Tibial nerve (tissue), 4 donors: ENCODE data around the gene MBOAT2. TPM values are rescaled to one million over a fixed set of nuclear protein-coding genes. Genes with fewer than 3 reads are reported as not detected.
A peak's percentile ranks its signal among the peaks of the same experiment; 100 is the strongest.

ENCODE experiments used
- DNase-seq, 2 donors: peaks; one replicate each; pipeline ENCODE4 v3.0.0-alpha.2; 2019; ENCODE audit warnings: low spot score in 2 of 2
- H3K27ac ChIP-seq, 4 donors: fragments of 200-600 bp; sonication (generic) in 3 of 4; one replicate each; pipeline ENCODE4 v1.5.1; 2017 to 2019; ENCODE audit warnings: mild to moderate bottlenecking in 1 of 4
- H3K27me3 ChIP-seq, 2 donors: fragments of 200-600 bp; sonication (generic) in 1 of 2; one replicate each; pipeline versions ENCODE4 v1.5.1 to v1.6.0; 2017 to 2019
- H3K36me3 ChIP-seq, 3 donors: fragments of 200-600 bp; sonication (generic); one replicate each; pipeline ENCODE4 v1.5.1; 2018 to 2019
- H3K4me1 ChIP-seq, 4 donors: fragments of 200-600 bp; sonication (generic) in 3 of 4; one replicate each; pipeline ENCODE4 v1.5.1; 2017 to 2019
- H3K4me3 ChIP-seq, 4 donors: fragments of 200-600 bp; sonication (generic) in 3 of 4; one replicate each; pipeline ENCODE4 v1.5.1; 2017 to 2019; ENCODE audit warnings: mild to moderate bottlenecking in 1 of 4, moderate library complexity in 1 of 4
- H3K9me3 ChIP-seq, 4 donors: fragments of 200-600 bp; sonication (generic) in 3 of 4; one replicate each; pipeline ENCODE4 v1.5.1; 2017 to 2019
- EP300 ChIP-seq, 2 donors: sonication (generic); formaldehyde crosslinking; IDR thresholded peaks; one replicate each; pipeline ENCODE4 v1.6.1; 2017; ENCODE audit warnings: antibody characterized with exemption in 2 of 2, mild to moderate bottlenecking in 1 of 2
- POLR2A ChIP-seq, 2 donors: fragments of 450-650 bp; IDR thresholded peaks; one replicate each; pipeline ENCODE4 v1.6.1; 2017; ENCODE audit warnings: antibody characterized with exemption in 2 of 2, mild to moderate bottlenecking in 2 of 2, moderate library complexity in 2 of 2
- WGBS, 2 donors: methylation state at CpG; one replicate each; pipeline ENCODE4 v1.1.5; 2018; 5-methylcytosine and 5-hydroxymethylcytosine counted together
- total RNA-seq, 4 donors: library from RNA; depleted of rRNA; stranded (reverse); fragments of >200 nt; gene quantifications; one replicate each; pipeline ENCODE4 v1.1.0, GENCODE V29; 2016
- TF ChIP-seq, protein P1 (sequence below), 5 experiments: fragments of 200-600 bp in 3 of 5; fragments of 450-650 bp in 2 of 5; sonication (generic) in 3 of 5; IDR thresholded peaks; one replicate each; pipeline ENCODE4 v1.5.1; 2016 to 2019; ENCODE audit warnings: antibody characterized with exemption in 5 of 5, mild to moderate bottlenecking in 3 of 5, moderate library complexity in 2 of 5

Gene MBOAT2
- total RNA-seq, 4 donors from 2014 or later, result 23.7 to 56.2 (median 45.5) TPM

GRCh38 chr2:8836971-8837794, 166.3 kb downstream of the MBOAT2 start, which contains the start of gene KIDINS220:
KIDINS220 (minus strand) TSS chr2:8837613; CDS start chr2:8827093, 10,520 bp downstream.
- Histone ChIP-seq H3K36me3 (no peaks in the 10 kb centered on the region), H3K9me3 (no peaks in the 10 kb centered on the region), H3K27me3 (no peaks in the 10 kb centered on the region), H3K27ac (peak within 1 kb of the TSS; percentile 64 to 91 (median 86)), H3K4me1 (peaks cover 0 to 46% (median 21%) of the 10 kb centered on the region in 4 donors), H3K4me3 (peak within 1 kb of the TSS; percentile 66 to 99 (median 98))
- TF ChIP-seq POLR2A (IDR thresholded peaks at IDR 0.05), result peak in 1 of 2 donors; percentile 93
- TF ChIP-seq, protein P1, sequence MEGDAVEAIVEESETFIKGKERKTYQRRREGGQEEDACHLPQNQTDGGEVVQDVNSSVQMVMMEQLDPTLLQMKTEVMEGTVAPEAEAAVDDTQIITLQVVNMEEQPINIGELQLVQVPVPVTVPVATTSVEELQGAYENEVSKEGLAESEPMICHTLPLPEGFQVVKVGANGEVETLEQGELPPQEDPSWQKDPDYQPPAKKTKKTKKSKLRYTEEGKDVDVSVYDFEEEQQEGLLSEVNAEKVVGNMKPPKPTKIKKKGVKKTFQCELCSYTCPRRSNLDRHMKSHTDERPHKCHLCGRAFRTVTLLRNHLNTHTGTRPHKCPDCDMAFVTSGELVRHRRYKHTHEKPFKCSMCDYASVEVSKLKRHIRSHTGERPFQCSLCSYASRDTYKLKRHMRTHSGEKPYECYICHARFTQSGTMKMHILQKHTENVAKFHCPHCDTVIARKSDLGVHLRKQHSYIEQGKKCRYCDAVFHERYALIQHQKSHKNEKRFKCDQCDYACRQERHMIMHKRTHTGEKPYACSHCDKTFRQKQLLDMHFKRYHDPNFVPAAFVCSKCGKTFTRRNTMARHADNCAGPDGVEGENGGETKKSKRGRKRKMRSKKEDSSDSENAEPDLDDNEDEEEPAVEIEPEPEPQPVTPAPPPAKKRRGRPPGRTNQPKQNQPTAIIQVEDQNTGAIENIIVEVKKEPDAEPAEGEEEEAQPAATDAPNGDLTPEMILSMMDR (IDR thresholded peaks at IDR 0.05), result no peak
- peak in 1 of 2 donors; percentile 97 for TF ChIP-seq EP300 (IDR thresholded peaks at IDR 0.05)
- peak; percentile 84 to 85 for DNase-seq
- WGBS, 2 donors, result 0 to 1% methylated on average over 44 to 67 of the region's 67 CpGs

DNA sequence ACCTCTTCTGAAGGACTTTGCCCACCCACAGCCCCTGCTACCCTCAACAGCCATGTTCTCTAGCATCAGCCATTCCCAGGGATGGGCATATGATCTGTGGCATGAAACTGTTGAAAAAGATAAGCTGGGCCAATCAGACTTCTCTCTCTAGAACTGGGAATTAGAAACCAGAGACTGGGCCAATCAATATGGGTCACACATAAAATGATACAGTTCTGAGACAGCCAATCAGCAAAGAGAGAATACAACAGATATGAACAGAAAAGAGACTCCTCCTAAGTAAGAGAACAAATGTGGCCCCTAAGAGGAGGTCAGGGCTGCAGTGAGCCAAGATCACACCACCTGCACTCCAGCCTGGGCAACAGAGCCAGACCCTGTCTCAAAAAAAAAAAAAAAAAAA, 168.2 kb downstream of the MBOAT2 start:
- Histone ChIP-seq H3K4me1 (peaks cover 0 to 56% (median 21%) of the 10 kb centered on the region in 4 donors), H3K4me3 (peak overlapping the region in 1 of 4 donors; percentile 98), H3K36me3 (no peaks in the 10 kb centered on the region), H3K27ac (no peak overlapping the region), H3K9me3 (no peaks in the 10 kb centered on the region), H3K27me3 (no peaks in the 10 kb centered on the region)
- DNase-seq, result no peak
- TF ChIP-seq POLR2A (IDR thresholded peaks at IDR 0.05) (no peak), EP300 (IDR thresholded peaks at IDR 0.05) (no peak)
- TF ChIP-seq, protein P1 (IDR thresholded peaks at IDR 0.05), result no peak

GRCh38 chr2:8833853-8834252, 169.6 kb downstream of the MBOAT2 start:
- WGBS, 2 donors, result 90 to 91% methylated on average over 7 of the region's 7 CpGs
- Histone ChIP-seq H3K4me3 (no peak overlapping the region), H3K9me3 (no peaks in the 10 kb centered on the region), H3K36me3 (no peaks in the 10 kb centered on the region), H3K27me3 (no peaks in the 10 kb centered on the region), H3K4me1 (peaks cover 0 to 57% (median 21%) of the 10 kb centered on the region in 4 donors), H3K27ac (no peak overlapping the region)
- no peak for DNase-seq
- TF ChIP-seq POLR2A (IDR thresholded peaks at IDR 0.05) (no peak), EP300 (IDR thresholded peaks at IDR 0.05) (no peak)
- TF ChIP-seq, protein P1 (IDR thresholded peaks at IDR 0.05), result no peak

DNA sequence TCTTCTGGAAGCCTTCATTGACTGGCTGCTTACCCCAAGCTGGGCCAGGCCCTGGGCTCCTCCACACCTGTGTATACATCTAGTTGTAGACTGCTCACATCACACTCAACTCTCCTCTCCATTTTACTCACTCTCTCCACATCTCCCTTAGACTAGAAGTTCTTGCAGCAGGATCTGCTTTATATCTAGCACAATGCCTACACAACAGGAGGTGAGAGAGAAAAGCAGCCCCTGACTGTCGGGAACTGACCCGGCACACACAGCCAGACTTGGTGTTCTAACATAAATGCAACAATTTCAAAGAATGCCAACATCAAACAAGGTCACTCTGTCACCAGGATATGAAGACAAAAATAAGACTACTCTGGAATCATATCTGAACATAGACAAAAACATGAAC, 172.0 kb downstream of the MBOAT2 start:
- H3K27ac ChIP-seq, result no peak overlapping the region
- H3K4me1 ChIP-seq, result peaks cover 0 to 54% (median 18%) of the 10 kb centered on the region in 4 donors
- TF ChIP-seq, protein P1 (IDR thresholded peaks at IDR 0.05), result no peak
- TF ChIP-seq EP300 (IDR thresholded peaks at IDR 0.05) (no peak), POLR2A (IDR thresholded peaks at IDR 0.05) (no peak)
- 98% methylated on average over 2 of the region's 2 CpGs for WGBS, 2 donors
- H3K9me3 ChIP-seq, result no peaks in the 10 kb centered on the region
- no peak for DNase-seq
- H3K36me3 ChIP-seq, result peaks cover 0 to 2% (median 0%) of the 10 kb centered on the region in 3 donors
- no peaks in the 10 kb centered on the region for H3K27me3 ChIP-seq
- H3K4me3 ChIP-seq, result no peak overlapping the region

DNA sequence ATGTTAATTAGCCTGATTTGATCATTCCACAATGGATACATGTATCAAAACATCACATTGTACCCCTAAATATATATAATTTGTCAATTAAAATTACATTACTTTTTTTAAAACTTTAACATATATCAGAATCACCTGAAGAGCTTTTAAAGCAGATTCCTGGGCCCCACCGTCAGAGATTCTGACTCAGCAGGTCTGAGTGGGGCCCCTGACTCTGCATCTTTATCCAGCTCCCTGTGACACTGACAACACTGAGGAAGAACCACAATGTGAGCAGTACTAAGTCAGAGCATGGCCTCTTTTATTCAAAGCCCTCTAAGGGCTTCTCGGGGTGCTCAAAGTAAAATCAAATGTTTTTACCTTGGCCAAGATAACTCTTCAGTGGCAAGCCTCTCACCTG, 175.8 kb downstream of the MBOAT2 start:
- Histone ChIP-seq H3K4me1 (peaks cover 0 to 20% (median 1%) of the 10 kb centered on the region in 4 donors), H3K36me3 (peaks cover 0 to 24% (median 0%) of the 10 kb centered on the region in 3 donors), H3K4me3 (no peak overlapping the region), H3K9me3 (no peaks in the 10 kb centered on the region), H3K27ac (no peak overlapping the region), H3K27me3 (no peaks in the 10 kb centered on the region)
- no peak for DNase-seq
- 83 to 90% methylated on average over 2 of the region's 2 CpGs for WGBS, 2 donors
- TF ChIP-seq EP300 (IDR thresholded peaks at IDR 0.05) (no peak), POLR2A (IDR thresholded peaks at IDR 0.05) (no peak)
- TF ChIP-seq, protein P1 (IDR thresholded peaks at IDR 0.05), result no peak
